ENCODE results near the gene SMTN.

The SMTN gene

GRCh38 chr22:31039393-31039792 lies 41.7 kb upstream of the SMTN start:
- no peak overlapping the region for H3K27ac ChIP-seq (replicated peaks)
- no peak for TF ChIP-seq CTCF (IDR thresholded peaks at IDR 0.05; ENCODE audit: insufficient read depth, low read length)
- no peak for TF ChIP-seq REST (IDR thresholded peaks at IDR 0.05; ENCODE audit: insufficient replicate concordance, low read depth)
- TF ChIP-seq SPI1 (IDR thresholded peaks at IDR 0.05; ENCODE audit: borderline replicate concordance, low read depth): no peak
- no peak for TF ChIP-seq GABPA (IDR thresholded peaks at IDR 0.05; ENCODE audit: low read depth)
- no peak for TF ChIP-seq POLR2AphosphoS5 (IDR thresholded peaks at IDR 0.05; ENCODE audit: low read depth)

GRCh38 chr22:31040542-31041398 lies 40.3 kb upstream of the SMTN start:
- Histone ChIP-seq H3K27me3 (ENCODE audit: insufficient read depth, poor library complexity, severe bottlenecking) (no peaks in the 10 kb centered on the region), H3K27ac (replicated peaks) (no peak overlapping the region), H3K4me3 (replicated peaks; ENCODE audit: insufficient read depth, low read length) (no peak overlapping the region)
- no peak for DNase-seq (ENCODE audit: low read depth in 1 of 2, low spot score in 1 of 2)
- no peak for TF ChIP-seq CTCF (IDR thresholded peaks at IDR 0.05; ENCODE audit: insufficient read depth, low read length)
- TF ChIP-seq SPI1 (IDR thresholded peaks at IDR 0.05; ENCODE audit: borderline replicate concordance, low read depth): no peak
- no peak for TF ChIP-seq REST (IDR thresholded peaks at IDR 0.05; ENCODE audit: insufficient replicate concordance, low read depth)
- no peak for TF ChIP-seq POLR2AphosphoS5 (IDR thresholded peaks at IDR 0.05; ENCODE audit: low read depth)
- TF ChIP-seq GABPA (IDR thresholded peaks at IDR 0.05; ENCODE audit: low read depth): no peak

More at GRCh38 chr22:31039393-31039792, 41.7 kb upstream of the SMTN start:
- Histone ChIP-seq H3K27me3 (ENCODE audit: insufficient read depth, poor library complexity, severe bottlenecking) (no peaks in the 10 kb centered on the region), H3K4me3 (replicated peaks; ENCODE audit: insufficient read depth, low read length) (no peak overlapping the region)
- DNase-seq (ENCODE audit: low read depth in 1 of 2, low spot score in 1 of 2): no peak

- no peaks in the 10 kb centered on the region for H3K27me3 ChIP-seq (ENCODE audit: insufficient read depth, poor library complexity, severe bottlenecking)
- DNase-seq (ENCODE audit: low read depth in 1 of 2, low spot score in 1 of 2): no peak
- H3K27ac ChIP-seq (replicated peaks): no peak overlapping the region
- no peak overlapping the region for H3K4me3 ChIP-seq (replicated peaks; ENCODE audit: insufficient read depth, low read length)
- TF ChIP-seq REST (IDR thresholded peaks at IDR 0.05; ENCODE audit: insufficient replicate concordance, low read depth): no peak
- no peak for TF ChIP-seq CTCF (IDR thresholded peaks at IDR 0.05; ENCODE audit: insufficient read depth, low read length)
- no peak for TF ChIP-seq GABPA (IDR thresholded peaks at IDR 0.05; ENCODE audit: low read depth)
- TF ChIP-seq POLR2AphosphoS5 (IDR thresholded peaks at IDR 0.05; ENCODE audit: low read depth): no peak
- TF ChIP-seq SPI1 (IDR thresholded peaks at IDR 0.05; ENCODE audit: borderline replicate concordance, low read depth): no peak
Observed at GRCh38 chr22:31044262-31044861, 36.8 kb upstream of the SMTN start.

All from HL-60 (cell line).